Nephron progenitor cell (in vitro differentiated cells): ENCODE data around the gene GRWD1.
A peak's percentile ranks its signal among the peaks of the same experiment; 100 is the strongest.

Experiments
- DNase-seq: peaks from one replicate; pipeline ENCODE4 v3.0.0; 2021
- H3K27ac Mint-ChIP-seq: 2 replicates; pipeline ENCODE4 v1.8.0; 2021; ENCODE audit warnings: mild to moderate bottlenecking, moderate library complexity, mixed read lengths
- H3K27me3 Mint-ChIP-seq: 2 replicates; pipeline ENCODE4 v1.8.0; 2021; ENCODE audit warnings: mild to moderate bottlenecking, low read depth, mixed read lengths; ENCODE audit not compliant: poor library complexity
- H3K36me3 Mint-ChIP-seq: 2 replicates; pipeline ENCODE4 v1.8.0; 2021; ENCODE audit warnings: low read depth, mixed read lengths
- H3K4me1 Mint-ChIP-seq: 2 replicates; pipeline ENCODE4 v1.8.0; 2021; ENCODE audit warnings: mixed read lengths
- H3K4me3 Mint-ChIP-seq: 2 replicates; pipeline ENCODE4 v1.8.0; 2021; ENCODE audit warnings: mild to moderate bottlenecking, moderate library complexity, mixed read lengths
- H3K9me3 Mint-ChIP-seq: 2 replicates; pipeline ENCODE4 v1.8.0; 2021; ENCODE audit warnings: mild to moderate bottlenecking, moderate library complexity, mixed read lengths
- TF ChIP-seq, protein P1 (sequence below): fragments of 200-600 bp; sonication (generic); IDR thresholded peaks from 2 replicates; pipeline ENCODE4 v1.5.0; 2021; ENCODE audit warnings: antibody characterized with exemption

GRWD1 gene

DNA sequence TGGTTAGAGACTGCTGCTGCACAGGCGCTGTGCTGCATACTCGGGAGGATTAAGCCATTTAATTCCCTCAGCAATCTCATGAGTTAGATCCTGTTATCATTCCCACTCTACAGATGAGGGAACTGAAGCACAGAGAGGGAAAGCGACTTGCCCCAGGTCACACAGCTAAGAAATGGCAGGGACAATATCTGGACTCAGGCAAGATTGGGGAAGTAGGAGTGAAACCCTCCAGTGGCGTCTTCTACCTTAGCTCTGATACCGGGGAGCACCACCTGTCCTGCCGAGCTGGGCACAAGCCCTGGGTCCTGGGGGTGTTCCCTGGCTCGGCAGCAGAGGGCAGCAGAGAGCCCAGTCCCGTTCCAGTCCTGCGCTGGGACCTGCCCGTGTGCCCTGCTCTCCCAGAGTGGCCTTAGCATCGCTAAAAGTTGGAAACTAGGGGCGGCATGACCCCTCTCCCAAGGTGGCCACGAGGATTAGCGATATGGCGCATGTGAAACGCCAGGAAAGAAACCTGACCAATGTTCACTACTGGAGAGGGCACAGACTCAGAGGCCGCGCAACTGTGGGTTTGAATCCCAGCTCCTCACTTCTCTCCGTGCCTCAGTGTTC is 43.9 kb downstream of the GRWD1 start:
- H3K36me3 Mint-ChIP-seq: peaks cover 10% of the 10 kb centered on the region
- TF ChIP-seq, protein P1, sequence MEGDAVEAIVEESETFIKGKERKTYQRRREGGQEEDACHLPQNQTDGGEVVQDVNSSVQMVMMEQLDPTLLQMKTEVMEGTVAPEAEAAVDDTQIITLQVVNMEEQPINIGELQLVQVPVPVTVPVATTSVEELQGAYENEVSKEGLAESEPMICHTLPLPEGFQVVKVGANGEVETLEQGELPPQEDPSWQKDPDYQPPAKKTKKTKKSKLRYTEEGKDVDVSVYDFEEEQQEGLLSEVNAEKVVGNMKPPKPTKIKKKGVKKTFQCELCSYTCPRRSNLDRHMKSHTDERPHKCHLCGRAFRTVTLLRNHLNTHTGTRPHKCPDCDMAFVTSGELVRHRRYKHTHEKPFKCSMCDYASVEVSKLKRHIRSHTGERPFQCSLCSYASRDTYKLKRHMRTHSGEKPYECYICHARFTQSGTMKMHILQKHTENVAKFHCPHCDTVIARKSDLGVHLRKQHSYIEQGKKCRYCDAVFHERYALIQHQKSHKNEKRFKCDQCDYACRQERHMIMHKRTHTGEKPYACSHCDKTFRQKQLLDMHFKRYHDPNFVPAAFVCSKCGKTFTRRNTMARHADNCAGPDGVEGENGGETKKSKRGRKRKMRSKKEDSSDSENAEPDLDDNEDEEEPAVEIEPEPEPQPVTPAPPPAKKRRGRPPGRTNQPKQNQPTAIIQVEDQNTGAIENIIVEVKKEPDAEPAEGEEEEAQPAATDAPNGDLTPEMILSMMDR: peak; percentile 96
- DNase-seq: peak; percentile 90

GRCh38 chr19:48490981-48491792 is 45.4 kb downstream of the GRWD1 start:
- no peaks in the 10 kb centered on the region for H3K9me3 Mint-ChIP-seq

More for the DNA sequence above, 43.9 kb downstream of the GRWD1 start:
- Mint-ChIP-seq H3K27me3 (peaks cover 36% of the 10 kb centered on the region), H3K4me1 (peaks cover 56% of the 10 kb centered on the region), H3K9me3 (no peaks in the 10 kb centered on the region), H3K4me3 (no peak overlapping the region), H3K27ac (no peak overlapping the region)

DNA sequence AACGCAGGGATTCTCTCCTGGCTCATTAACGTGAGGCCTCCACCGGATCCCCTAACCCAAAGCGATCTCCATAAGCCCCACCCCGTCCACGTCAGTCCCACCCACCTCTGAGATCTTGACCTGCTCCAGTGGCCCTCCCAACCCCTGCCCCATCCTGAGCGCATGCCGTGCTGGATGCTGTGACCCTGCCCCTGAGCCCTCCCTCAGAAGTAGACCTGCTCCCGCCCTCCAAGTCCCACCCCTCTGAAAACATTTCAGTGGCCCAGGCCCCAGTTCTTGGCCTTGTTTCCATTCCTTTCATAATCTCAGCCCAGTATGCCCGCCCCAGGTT is 46.0 kb downstream of the GRWD1 start:
- no peaks in the 10 kb centered on the region for H3K9me3 Mint-ChIP-seq
- TF ChIP-seq, protein P1: no peak
- peak; percentile 72 for DNase-seq
- peaks cover 56% of the 10 kb centered on the region for H3K4me1 Mint-ChIP-seq
- peaks cover 5% of the 10 kb centered on the region for H3K36me3 Mint-ChIP-seq
- peaks cover 44% of the 10 kb centered on the region for H3K27me3 Mint-ChIP-seq
- H3K4me3 Mint-ChIP-seq: peak overlapping the region; percentile 78
- peak overlapping the region; percentile 77 for H3K27ac Mint-ChIP-seq

More at GRCh38 chr19:48490981-48491792, 45.4 kb downstream of the GRWD1 start:
- DNase-seq: peak; percentile 71
- Mint-ChIP-seq H3K4me3 (peak overlapping the region; percentile 78), H3K27me3 (peaks cover 44% of the 10 kb centered on the region), H3K36me3 (peaks cover 8% of the 10 kb centered on the region), H3K4me1 (peaks cover 59% of the 10 kb centered on the region), H3K27ac (peak overlapping the region; percentile 77)
- TF ChIP-seq, protein P1: no peak

GRCh38 chr19:48492925-48493717 is 47.3 kb downstream of the GRWD1 start:
- peak overlapping the region; percentile 73 for H3K4me3 Mint-ChIP-seq
- H3K36me3 Mint-ChIP-seq: no peaks in the 10 kb centered on the region
- TF ChIP-seq, protein P1: no peak
- H3K27ac Mint-ChIP-seq: peak overlapping the region; percentile 96
- peaks cover 42% of the 10 kb centered on the region for H3K27me3 Mint-ChIP-seq
- H3K4me1 Mint-ChIP-seq: peaks cover 57% of the 10 kb centered on the region
- H3K9me3 Mint-ChIP-seq: no peaks in the 10 kb centered on the region
- peak; percentile 97 for DNase-seq

GRCh38 chr19:48493718-48494401 is 48.1 kb downstream of the GRWD1 start:
- peak overlapping the region; percentile 82 for H3K4me3 Mint-ChIP-seq
- no peaks in the 10 kb centered on the region for H3K9me3 Mint-ChIP-seq
- H3K36me3 Mint-ChIP-seq: no peaks in the 10 kb centered on the region
- TF ChIP-seq, protein P1: no peak
- DNase-seq: no peak
- H3K4me1 Mint-ChIP-seq: peaks cover 52% of the 10 kb centered on the region
- H3K27ac Mint-ChIP-seq: no peak overlapping the region
- peaks cover 40% of the 10 kb centered on the region for H3K27me3 Mint-ChIP-seq
